ENCODE data around the gene ATG14. TPM values are rescaled to one million over a fixed set of nuclear protein-coding genes. Genes with fewer than 3 reads are reported as not detected.

Gene ATG14
- total RNA-seq, 2 experiments from 2014 or later = 4.1 to 4.7 TPM

DNA sequence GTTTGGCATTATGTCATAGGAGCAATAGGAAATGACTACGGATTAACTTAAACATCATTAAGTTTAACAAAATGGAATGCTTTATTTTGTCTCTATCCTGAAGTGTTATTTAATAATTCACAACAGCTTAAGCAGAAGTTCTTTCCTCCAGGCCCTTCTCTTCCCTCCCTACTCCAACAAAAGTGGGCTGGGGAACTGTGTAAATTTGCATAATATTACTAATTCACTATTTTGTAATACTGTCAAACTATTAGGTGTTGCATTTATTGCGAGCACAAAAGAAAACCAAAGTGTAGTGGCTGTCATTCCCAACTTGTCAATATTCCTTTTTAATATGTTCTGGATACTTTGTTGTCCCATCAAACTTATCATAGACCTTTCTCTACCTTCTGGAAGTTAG, 69.8 kb downstream of the ATG14 start:
- H3K27ac ChIP-seq (ENCODE audit: low read depth, low read length, poor library complexity, severe bottlenecking) = no peak overlapping the region
- peaks cover 5% of the 10 kb centered on the region; the same call in 1 of the 2 replicates for H4K20me1 ChIP-seq (ENCODE audit: insufficient read depth, low read length)
- no peaks in the 10 kb centered on the region for H3K9me2 ChIP-seq (ENCODE audit: insufficient read depth, low read length)
- BruUV-seq (replicated peaks) = no TSS peak
- H2AFZ ChIP-seq (ENCODE audit: low read length) = no peak overlapping the region
- intact Hi-C loops (cut with micrococcal nuclease; ENCODE audit: unreplicated experiment) = no loop called here
- CTCF ChIA-PET (ENCODE audit: unreplicated experiment) = no interaction called here
- POLR2A ChIA-PET = no interaction called here
- no peak for DNase-seq (ENCODE audit: low spot score)
- peaks cover 7% of the 10 kb centered on the region; the same call in 1 of the 2 replicates for H3K79me2 ChIP-seq (ENCODE audit: insufficient read depth, low read depth, low read length)
- no peak overlapping the region for H3K4me2 ChIP-seq (ENCODE audit: low read length)
- no peaks in the 10 kb centered on the region for H3K9me3 ChIP-seq (ENCODE audit: low read length)
- H3K36me3 ChIP-seq (ENCODE audit: insufficient read depth, low read length) = no peaks in the 10 kb centered on the region
- TF ChIP-seq EZH2phosphoT487 (IDR thresholded peaks at IDR 0.05; ENCODE audit: borderline replicate concordance, low read depth, low read length) = no peak
- TF ChIP-seq CTCF (conservative IDR thresholded peaks at IDR 0.05; ENCODE audit: low read length) = no peak
- H3K4me1 ChIP-seq (ENCODE audit: insufficient read depth, low read length, poor library complexity, severe bottlenecking) = no peaks in the 10 kb centered on the region
- no peak overlapping the region for H3K4me3 ChIP-seq (ENCODE audit: low read depth, low read length, poor library complexity, severe bottlenecking)

GRCh38 chr14:55340482-55340881, 71.1 kb downstream of the ATG14 start:
- POLR2A ChIA-PET = no interaction called here
- Histone ChIP-seq H2AFZ (ENCODE audit: low read length) (no peak overlapping the region), H4K20me1 (ENCODE audit: insufficient read depth, low read length) (peaks cover 5% of the 10 kb centered on the region; the same call in 1 of the 2 replicates), H3K36me3 (ENCODE audit: insufficient read depth, low read length) (no peaks in the 10 kb centered on the region), H3K9me2 (ENCODE audit: insufficient read depth, low read length) (no peaks in the 10 kb centered on the region), H3K9me3 (ENCODE audit: low read length) (no peaks in the 10 kb centered on the region), H3K79me2 (ENCODE audit: insufficient read depth, low read depth, low read length) (peaks cover 13% of the 10 kb centered on the region; the same call in 1 of the 2 replicates), H3K4me2 (ENCODE audit: low read length) (no peak overlapping the region), H3K4me3 (ENCODE audit: low read depth, low read length, poor library complexity, severe bottlenecking) (no peak overlapping the region), H3K27ac (ENCODE audit: low read depth, low read length, poor library complexity, severe bottlenecking) (no peak overlapping the region), H3K4me1 (ENCODE audit: insufficient read depth, low read length, poor library complexity, severe bottlenecking) (no peaks in the 10 kb centered on the region)
- no peak for DNase-seq (ENCODE audit: low spot score)
- TF ChIP-seq EZH2phosphoT487 (IDR thresholded peaks at IDR 0.05; ENCODE audit: borderline replicate concordance, low read depth, low read length) (no peak), CTCF (conservative IDR thresholded peaks at IDR 0.05; ENCODE audit: low read length) (no peak)
- intact Hi-C loops (cut with micrococcal nuclease; ENCODE audit: unreplicated experiment) = no loop called here
- no TSS peak for BruUV-seq (replicated peaks)
- CTCF ChIA-PET (ENCODE audit: unreplicated experiment) = no interaction called here

DNA sequence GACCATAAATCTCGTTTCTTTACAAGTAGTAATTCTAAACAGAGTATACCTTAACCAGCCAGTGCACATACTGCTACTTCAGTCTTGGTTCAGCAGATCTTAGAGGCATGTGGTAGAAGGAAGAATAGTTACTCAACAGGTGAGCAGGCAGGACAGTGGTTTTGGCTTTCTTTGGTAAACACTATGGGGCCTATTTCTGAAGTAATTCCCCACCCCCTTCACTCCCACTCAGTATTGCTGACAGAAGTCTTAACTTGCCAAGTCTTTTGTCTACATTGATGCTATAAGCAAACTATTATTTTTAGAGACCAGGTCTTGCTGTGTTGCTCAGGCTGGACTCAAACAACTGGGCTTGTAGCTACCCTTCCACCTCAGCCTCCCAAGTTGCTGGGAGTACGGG, 71.9 kb downstream of the ATG14 start:
- ChIA-PET CTCF (ENCODE audit: unreplicated experiment) (no interaction called here), POLR2A (no interaction called here)
- TF ChIP-seq EZH2phosphoT487 (IDR thresholded peaks at IDR 0.05; ENCODE audit: borderline replicate concordance, low read depth, low read length) = no peak
- TF ChIP-seq CTCF (conservative IDR thresholded peaks at IDR 0.05; ENCODE audit: low read length) = no peak
- Histone ChIP-seq H3K36me3 (ENCODE audit: insufficient read depth, low read length) (no peaks in the 10 kb centered on the region), H3K4me1 (ENCODE audit: insufficient read depth, low read length, poor library complexity, severe bottlenecking) (no peaks in the 10 kb centered on the region), H3K4me2 (ENCODE audit: low read length) (no peak overlapping the region), H2AFZ (ENCODE audit: low read length) (no peak overlapping the region), H3K9me2 (ENCODE audit: insufficient read depth, low read length) (no peaks in the 10 kb centered on the region), H3K27ac (ENCODE audit: low read depth, low read length, poor library complexity, severe bottlenecking) (no peak overlapping the region), H3K9me3 (ENCODE audit: low read length) (no peaks in the 10 kb centered on the region), H4K20me1 (ENCODE audit: insufficient read depth, low read length) (peaks cover 5% of the 10 kb centered on the region; the same call in 1 of the 2 replicates), H3K79me2 (ENCODE audit: insufficient read depth, low read depth, low read length) (peaks cover 14% of the 10 kb centered on the region; the same call in 1 of the 2 replicates), H3K4me3 (ENCODE audit: low read depth, low read length, poor library complexity, severe bottlenecking) (no peak overlapping the region)
- intact Hi-C loops (cut with micrococcal nuclease; ENCODE audit: unreplicated experiment) = no loop called here
- no TSS peak for BruUV-seq (replicated peaks)
- no peak for DNase-seq (ENCODE audit: low spot score)

Measured in OCI-LY7 (cell line).